Bronchial epithelial cell (primary cell): ENCODE data around the gene TTI1. TPM values are rescaled to one million over a fixed set of nuclear protein-coding genes. Genes with fewer than 3 reads are reported as not detected.

Source experiments
- DNase-seq: peaks from one replicate; pipeline ENCODE4 v3.0.0-alpha.2; 2010; ENCODE audit warnings: low read depth
- FAIRE-seq: peaks from 2 replicates; lab custom pipeline; 2011; peaks lifted over from hg19 to GRCh38; lab: Jason Lieb, UNC
- H3K27me3 ChIP-seq: 2 replicates; pipeline ENCODE4 v1.5.1; 2011; ENCODE audit warnings: low read length; ENCODE audit not compliant: control insufficient read depth, insufficient read depth
- H3K36me3 ChIP-seq: 2 replicates; pipeline ENCODE4 v1.5.1; 2011; ENCODE audit warnings: low read length; ENCODE audit not compliant: control insufficient read depth, insufficient read depth
- H3K4me3 ChIP-seq: 2 replicates; pipeline ENCODE4 v1.5.1; 2011; ENCODE audit warnings: mild to moderate bottlenecking, low read depth, low read length, control low read depth
- CTCF ChIP-seq: IDR thresholded peaks from 2 replicates; pipeline ENCODE4 v1.5.1; 2011; ENCODE audit warnings: mild to moderate bottlenecking, moderate library complexity, low read length, control low read depth, inconsistent platforms; ENCODE audit not compliant: insufficient read depth, severe bottlenecking
- total RNA-seq: library from RNA; depleted of rRNA; stranded (reverse); fragments of >200 nt; gene quantifications from 2 replicates; pipeline ENCODE4 v1.2.1, GENCODE V29; 2014

The TTI1 gene
- total RNA-seq, 1 donor from 2014 or later, result 14.7 TPM

- no peak for DNase-seq
- no peak overlapping the region for H3K4me3 ChIP-seq
- no peaks in the 10 kb centered on the region for H3K27me3 ChIP-seq
- no peaks in the 10 kb centered on the region for H3K36me3 ChIP-seq
- TF ChIP-seq CTCF, result no peak
- FAIRE-seq, result no peak
Measured at GRCh38 chr20:37948956-37949355, 84.3 kb downstream of the TTI1 start.

- no peaks in the 10 kb centered on the region for H3K27me3 ChIP-seq
- H3K4me3 ChIP-seq, result no peak overlapping the region
- TF ChIP-seq CTCF, result no peak
- FAIRE-seq (no peak), DNase-seq (no peak)
- H3K36me3 ChIP-seq, result no peaks in the 10 kb centered on the region
Measured at GRCh38 chr20:37947943-37948342, 85.3 kb downstream of the TTI1 start.

- FAIRE-seq, result no peak
Measured at GRCh38 chr20:37946946-37947345, 86.3 kb downstream of the TTI1 start.

GRCh38 chr20:37945091-37945547 is 88.1 kb downstream of the TTI1 start:
- H3K36me3 ChIP-seq, result no peaks in the 10 kb centered on the region
- FAIRE-seq (no peak), DNase-seq (no peak)
- no peaks in the 10 kb centered on the region for H3K27me3 ChIP-seq
- no peak overlapping the region for H3K4me3 ChIP-seq
- TF ChIP-seq CTCF, result no peak

More at GRCh38 chr20:37946946-37947345, 86.3 kb downstream of the TTI1 start:
- DNase-seq, result no peak
- no peak for TF ChIP-seq CTCF
- Histone ChIP-seq H3K4me3 (no peak overlapping the region), H3K36me3 (no peaks in the 10 kb centered on the region), H3K27me3 (no peaks in the 10 kb centered on the region)

GRCh38 chr20:37944456-37944981 is 88.7 kb downstream of the TTI1 start:
- DNase-seq (no peak), FAIRE-seq (no peak)
- Histone ChIP-seq H3K27me3 (no peaks in the 10 kb centered on the region), H3K4me3 (no peak overlapping the region), H3K36me3 (no peaks in the 10 kb centered on the region)
- TF ChIP-seq CTCF, result no peak
